IMR-90 (cell line): ENCODE data around the gene FBRSL1. TPM values are rescaled to one million over a fixed set of nuclear protein-coding genes. Genes with fewer than 3 reads are reported as not detected.
A peak's percentile ranks its signal among the peaks of the same experiment; 100 is the strongest.

Source experiments
- ATAC-seq: fragments of 200-7000 bp; cut with Tn5 transposase; 2 replicates; pipeline ENCODE4 v1.9.1; 2020; ENCODE audit warnings: low read depth, mild to moderate bottlenecking, moderate library complexity
- BruUV-seq: library from RNA; stranded (reverse); fragments of 400-500 nt; replicated peaks from 2 replicates; lab custom pipeline; 2021; lab: Mats Ljungman, UMichigan
- CTCF ChIA-PET: fragments of 300-600 bp; formaldehyde crosslinking; extraction: SDS; loops from one replicate; lab custom pipeline; 2021; ENCODE audit warnings: antibody characterized with exemption; lab: Yijun Ruan, JAX
- POLR2A ChIA-PET: fragments of 300-600 bp; sonication (Branson Sonifier 250); formaldehyde crosslinking; loops from one replicate; lab custom pipeline; 2022; ENCODE audit warnings: antibody characterized with exemption; ENCODE audit not compliant: unreplicated experiment; lab: Charles Lee
- DNase-seq: peaks from one replicate; pipeline ENCODE4 v3.0.0; 2013
- H2AFZ ChIP-seq: replicated peaks from 2 replicates; pipeline ENCODE3; 2013; ENCODE audit warnings: low read length, mild to moderate bottlenecking; ENCODE audit not compliant: poor library complexity
- H2AK5ac ChIP-seq: 2 replicates; pipeline ENCODE4 v1.6.1; 2013; ENCODE audit warnings: low read depth, low read length, inconsistent platforms
- H2AK9ac ChIP-seq: replicated peaks from 2 replicates; pipeline ENCODE3; 2013; ENCODE audit warnings: mild to moderate bottlenecking, low read depth, low read length, moderate library complexity; ENCODE audit not compliant: poor library complexity
- H2BK120ac ChIP-seq: 2 replicates; pipeline ENCODE4 v1.6.1; 2013; ENCODE audit warnings: low read depth, low read length, inconsistent platforms
- H2BK15ac ChIP-seq: 3 replicates; pipeline ENCODE4 v1.6.1; 2013; ENCODE audit warnings: low read depth, low read length, inconsistent platforms
- H2BK20ac ChIP-seq: 2 replicates; pipeline ENCODE4 v1.6.1; 2013; ENCODE audit warnings: low read depth, mild to moderate bottlenecking, inconsistent platforms, low read length, moderate library complexity
- H2BK5ac ChIP-seq: 2 replicates; pipeline ENCODE4 v1.6.1; 2013; ENCODE audit warnings: mild to moderate bottlenecking, low read depth, low read length, inconsistent platforms; ENCODE audit not compliant: poor library complexity, severe bottlenecking
- H3K14ac ChIP-seq: replicated peaks from 2 replicates; pipeline ENCODE4 v1.6.1; 2013; ENCODE audit warnings: low read depth, low read length, inconsistent platforms
- H3K18ac ChIP-seq: 2 replicates; pipeline ENCODE4 v1.6.1; 2013; ENCODE audit warnings: low read depth, low read length, control low read depth
- H3K23ac ChIP-seq: 2 replicates; pipeline ENCODE4 v1.6.1; 2013; ENCODE audit warnings: low read depth, low read length, inconsistent platforms
- H3K27ac ChIP-seq: 2 replicates; pipeline ENCODE4 v1.5.1; 2013; ENCODE audit warnings: mild to moderate bottlenecking, control low read depth, low read length; ENCODE audit not compliant: insufficient read depth
- H3K27me3 ChIP-seq: 2 replicates; pipeline ENCODE4 v1.6.1; 2013; ENCODE audit warnings: low read length; ENCODE audit not compliant: control insufficient read depth, insufficient read depth
- H3K36me3 ChIP-seq: 2 replicates; pipeline ENCODE4 v1.6.1; 2013; ENCODE audit warnings: low read length, mixed read lengths; ENCODE audit not compliant: control insufficient read depth, insufficient read depth
- H3K4ac ChIP-seq: 2 replicates; pipeline ENCODE4 v1.6.1; 2013; ENCODE audit warnings: low read depth, low read length, inconsistent platforms
- H3K4me1 ChIP-seq: 2 replicates; pipeline ENCODE4 v1.6.1; 2013; ENCODE audit warnings: low read length, mixed read lengths; ENCODE audit not compliant: control insufficient read depth, insufficient read depth
- H3K4me2 ChIP-seq: 2 replicates; pipeline ENCODE4 v1.6.1; 2013; ENCODE audit warnings: low read depth, mild to moderate bottlenecking, control low read depth, low read length, moderate library complexity
- H3K4me3 ChIP-seq: 2 replicates; pipeline ENCODE4 v1.5.1; 2013; ENCODE audit warnings: low read depth, mild to moderate bottlenecking, control low read depth, low read length, moderate library complexity; ENCODE audit not compliant: insufficient read depth
- H3K56ac ChIP-seq: 2 replicates; pipeline ENCODE4 v1.6.1; 2013; ENCODE audit warnings: low read length, inconsistent platforms; ENCODE audit not compliant: insufficient read depth; ENCODE audit errors: extremely low read depth
- H3K79me1 ChIP-seq, 2 experiments: 2 replicates each; pipeline ENCODE4 v1.6.1; 2013; ENCODE audit warnings: low read length in 2 of 2, inconsistent platforms in 1 of 2, low read depth in 1 of 2
- H3K9ac ChIP-seq: 2 replicates; pipeline ENCODE4 v1.6.1; 2013; ENCODE audit warnings: low read depth, low read length, control low read depth
- H3K9me1 ChIP-seq: 2 replicates; pipeline ENCODE4 v1.6.1; 2013; ENCODE audit warnings: low read length, inconsistent platforms; ENCODE audit not compliant: insufficient read depth
- H3K9me3 ChIP-seq: 2 replicates; pipeline ENCODE4 v1.6.1; 2013; ENCODE audit warnings: low read length; ENCODE audit not compliant: control insufficient read depth, insufficient read depth
- H4K20me1 ChIP-seq: 2 replicates; pipeline ENCODE4 v1.6.1; 2013; ENCODE audit warnings: low read length, inconsistent platforms; ENCODE audit not compliant: insufficient read depth
- H4K5ac ChIP-seq: 2 replicates; pipeline ENCODE4 v1.6.1; 2013; ENCODE audit warnings: mild to moderate bottlenecking, low read depth, low read length, control low read depth
- H4K8ac ChIP-seq, 2 experiments: 2 replicates each; pipeline ENCODE4 v1.6.1; 2013; ENCODE audit warnings: low read depth in 2 of 2, low read length in 2 of 2, control low read depth in 1 of 2, inconsistent platforms in 1 of 2
- H4K91ac ChIP-seq: 2 replicates; pipeline ENCODE4 v1.6.1; 2013; ENCODE audit warnings: low read depth, low read length, inconsistent platforms; ENCODE audit not compliant: insufficient read depth
- BHLHE40 ChIP-seq: fragments of 150-350 bp; IDR thresholded peaks from 2 replicates; pipeline ENCODE4 v1.6.1; 2016; ENCODE audit warnings: mild to moderate bottlenecking, low read depth, low read length
- CEBPB ChIP-seq: IDR thresholded peaks from 2 replicates; pipeline ENCODE4 v1.6.1; 2012; ENCODE audit warnings: low read depth, low read length, improper control_type of control experiment
- CHD1 ChIP-seq: IDR thresholded peaks from 2 replicates; pipeline ENCODE4 v1.6.1; 2012; ENCODE audit warnings: low read depth, low read length, improper control_type of control experiment
- CTCF ChIP-seq: conservative IDR thresholded peaks from 2 replicates; pipeline ENCODE4 v1.5.1; 2012; ENCODE audit warnings: mild to moderate bottlenecking, low read depth, low read length, improper control_type of control experiment
- ELK1 ChIP-seq: fragments of 150-350 bp; IDR thresholded peaks from 2 replicates; pipeline ENCODE4 v1.6.1; 2016; ENCODE audit warnings: low read depth, mild to moderate bottlenecking, low read length, moderate library complexity, borderline replicate concordance
- FOS ChIP-seq: fragments of 150-350 bp; IDR thresholded peaks from 2 replicates; pipeline ENCODE4 v1.6.1; 2016; ENCODE audit warnings: low read depth, low read length
- MAFK ChIP-seq: IDR thresholded peaks from 2 replicates; pipeline ENCODE4 v1.6.1; 2012; ENCODE audit warnings: low read depth, low read length, improper control_type of control experiment
- MAZ ChIP-seq: IDR thresholded peaks from 2 replicates; pipeline ENCODE4 v1.6.1; 2012; ENCODE audit warnings: low read depth, mild to moderate bottlenecking, low read length, improper control_type of control experiment, moderate library complexity, borderline replicate concordance
- MXI1 ChIP-seq: IDR thresholded peaks from 2 replicates; pipeline ENCODE4 v1.6.1; 2012; ENCODE audit warnings: low read depth, mild to moderate bottlenecking, low read length, moderate library complexity, borderline replicate concordance
- NFE2L2 ChIP-seq: fragments of 150-350 bp; IDR thresholded peaks from 2 replicates; pipeline ENCODE4 v1.6.1; 2016; ENCODE audit warnings: low read depth, mild to moderate bottlenecking, low read length
- POLR2A ChIP-seq: IDR thresholded peaks from 2 replicates; pipeline ENCODE4 v1.6.1; 2012; ENCODE audit warnings: mild to moderate bottlenecking, low read depth, low read length
- RAD21 ChIP-seq: IDR thresholded peaks from 2 replicates; pipeline ENCODE4 v1.6.1; 2012; ENCODE audit warnings: low read length, improper control_type of control experiment
- RCOR1 ChIP-seq: IDR thresholded peaks from 2 replicates; pipeline ENCODE4 v1.6.1; 2012; ENCODE audit warnings: mild to moderate bottlenecking, low read length, improper control_type of control experiment; ENCODE audit not compliant: insufficient replicate concordance
- RFX5 ChIP-seq: IDR thresholded peaks from 2 replicates; pipeline ENCODE4 v1.8.0; 2012; ENCODE audit warnings: low read depth, mild to moderate bottlenecking, low read length, moderate library complexity
- SMC3 ChIP-seq: fragments of 150-350 bp; IDR thresholded peaks from 2 replicates; pipeline ENCODE4 v1.6.1; 2016; ENCODE audit warnings: low read depth, mild to moderate bottlenecking, antibody characterized with exemption, low read length, moderate library complexity
- WGBS, 2 experiments: methylation state at CpG; one replicate each; pipeline versions ENCODE4 v1.1.5 to v1.1.7; 2013; ENCODE audit warnings: missing lambda C conversion rate in 2 of 2; ENCODE audit not compliant: insufficient read length in 1 of 2; ENCODE audit errors: extremely low coverage in 2 of 2; 5-methylcytosine and 5-hydroxymethylcytosine counted together
- dilution Hi-C: fragments of 300-500 bp; cut with HindIII; formaldehyde crosslinking; loops from one replicate; pipeline ENCODE4 v1.14.3; 2018; ENCODE audit warnings: low sequenced_read_pairs; ENCODE audit not compliant: unreplicated experiment
- in situ Hi-C: fragments of 300-500 bp; cut with MboI; formaldehyde crosslinking; loops from 3 replicates; pipeline ENCODE4 v1.14.3; 2019; ENCODE audit warnings: low sequenced_read_pairs, inconsistent platforms, mixed read lengths
- intact Hi-C: fragments of 100-400 bp; cut with micrococcal nuclease; formaldehyde crosslinking; loops from 2 replicates; pipeline ENCODE4 v1.10.0; 2022
- polyA plus RNA-seq, 3 experiments: library from polyadenylated mRNA; depleted of rRNA; stranded (reverse); fragments of >200 nt; gene quantifications; 2 replicates each; pipeline ENCODE4 v1.2.3, GENCODE V29; 2012; ENCODE audit warnings: low replicate concordance in 1 of 3
- total RNA-seq: library from RNA; depleted of rRNA; stranded (reverse); fragments of >200 nt; gene quantifications from 2 replicates; pipeline ENCODE4 v1.2.3, GENCODE V29; 2012
- TF ChIP-seq, protein P1 (sequence below): fragments of 150-350 bp; IDR thresholded peaks from 2 replicates; pipeline ENCODE4 v1.6.1; 2017; ENCODE audit warnings: mild to moderate bottlenecking, antibody characterized with exemption, low read length, low read depth

The FBRSL1 gene
- total and polyA plus RNA-seq, 2 of the 4 experiments (the other 2 are of a cell fraction), result 0.36 to 10.8 TPM

- Histone ChIP-seq H4K8ac (no peak overlapping the region), H2BK15ac (no peak overlapping the region), H4K91ac (no peak overlapping the region), H3K56ac (no peak overlapping the region), H4K5ac (no peak overlapping the region), H3K4me3 (peak overlapping the region; percentile 93), H2AFZ (peak overlapping the region; percentile 93), H3K9me3 (no peaks in the 10 kb centered on the region), H3K18ac (no peak overlapping the region), H3K27ac (no peak overlapping the region; the same call in 1 of the 2 replicates), H3K9ac (peak overlapping the region; percentile 38; the same call in 1 of the 2 replicates), H2AK9ac (no peak overlapping the region), H2BK120ac (no peak overlapping the region), H3K36me3 (peaks cover 1% of the 10 kb centered on the region; the same call in 1 of the 2 replicates), H3K14ac (no peak overlapping the region), H3K4me2 (peak overlapping the region; percentile 86), H2AK5ac (no peak overlapping the region), H3K23ac (no peak overlapping the region), H3K9me1 (peaks cover 1% of the 10 kb centered on the region), H2BK20ac (no peak overlapping the region), H3K4ac (no peak overlapping the region), H3K79me1 (peaks cover 7 to 12% of the 10 kb centered on the region in 2 experiments), H3K27me3 (no peaks in the 10 kb centered on the region), H2BK5ac (no peak overlapping the region), H4K20me1 (peaks cover 19% of the 10 kb centered on the region), H3K4me1 (no peaks in the 10 kb centered on the region; the same call in 1 of the 2 replicates)
- 0% methylated on average over 28 of the region's 36 CpGs; no CpG with 5 or more reads in 1 of the 2 experiments for whole genome bisulfite sequencing, 2 experiments
- ChIA-PET POLR2A (no interaction called here), CTCF (no interaction called here)
- no peak for DNase-seq
- dilution Hi-C loops, result no loop called here
- in situ Hi-C loops, result no loop called here
- no peak; the same call in 1 of the 2 replicates for ATAC-seq
- BruUV-seq, result no TSS peak
- TF ChIP-seq RCOR1 (no peak), RFX5 (no peak), SMC3 (no peak), NFE2L2 (no peak), ELK1 (no peak), CTCF (no peak), MAZ (no peak), FOS (no peak), CHD1 (no peak), CEBPB (no peak), BHLHE40 (no peak), POLR2A (no peak), MAFK (no peak), MXI1 (no peak), RAD21 (no peak)
- TF ChIP-seq, protein P1, sequence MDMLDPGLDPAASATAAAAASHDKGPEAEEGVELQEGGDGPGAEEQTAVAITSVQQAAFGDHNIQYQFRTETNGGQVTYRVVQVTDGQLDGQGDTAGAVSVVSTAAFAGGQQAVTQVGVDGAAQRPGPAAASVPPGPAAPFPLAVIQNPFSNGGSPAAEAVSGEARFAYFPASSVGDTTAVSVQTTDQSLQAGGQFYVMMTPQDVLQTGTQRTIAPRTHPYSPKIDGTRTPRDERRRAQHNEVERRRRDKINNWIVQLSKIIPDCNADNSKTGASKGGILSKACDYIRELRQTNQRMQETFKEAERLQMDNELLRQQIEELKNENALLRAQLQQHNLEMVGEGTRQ, result no peak
- intact Hi-C loops, result loop anchor here (2.0 to 5.0 kb wide), 2 partner anchors 52 to 69 kb away; partner anchors contain the start of genes FBRSL1 and LRCOL1
These were observed 70.3 kb downstream of the FBRSL1 start for GRCh38 chr12:132560364-132560613.
